Embryonic facial prominence (tissue), 1 donor: ENCODE results near the gene KBTBD13.
"Not testable (repeated sequence)": the region's sequence is repeated elsewhere in the genome, so short reads cannot be mapped to it uniquely, and the experiment has no call there.

Experiments
- DNase-seq: peaks from one replicate; pipeline ENCODE4 v3.0.0-alpha.2; 2016; ENCODE audit errors: extremely low spot score

Gene KBTBD13

GRCh38 chr15:65069179-65069578, 7.4 kb upstream of the KBTBD13 start:
- DNase-seq = no peak

GRCh38 chr15:65069779-65070546, 6.6 kb upstream of the KBTBD13 start:
- DNase-seq = no peak

- DNase-seq = no peak
These were observed 5.2 kb upstream of the KBTBD13 start for GRCh38 chr15:65071381-65071811.

- DNase-seq = no peak
These were observed 4.5 kb upstream of the KBTBD13 start for GRCh38 chr15:65072027-65072426.

GRCh38 chr15:65072617-65073016, 3.9 kb upstream of the KBTBD13 start:
- DNase-seq = no peak

- not testable (repeated sequence) for DNase-seq
These were observed 1.6 kb upstream of the KBTBD13 start for GRCh38 chr15:65074946-65075345.

GRCh38 chr15:65075607-65076395, 745 bp upstream of the KBTBD13 start:
- DNase-seq = not testable (repeated sequence)

GRCh38 chr15:65077291-65077980, 890 bp downstream of the KBTBD13 start:
- no peak for DNase-seq

GRCh38 chr15:65077981-65078352, 1.4 kb downstream of the KBTBD13 start:
- DNase-seq = no peak

GRCh38 chr15:65079580-65079979, 3.0 kb downstream of the KBTBD13 start:
- no peak for DNase-seq

- no peak for DNase-seq
These were observed 4.7 kb downstream of the KBTBD13 start for GRCh38 chr15:65081270-65081669.

- DNase-seq = no peak
These were observed 5.2 kb downstream of the KBTBD13 start for GRCh38 chr15:65081758-65082157.

GRCh38 chr15:65082303-65082953, 5.9 kb downstream of the KBTBD13 start:
- DNase-seq = no peak

- no peak for DNase-seq
These were observed 6.7 kb downstream of the KBTBD13 start for GRCh38 chr15:65083262-65083701.

GRCh38 chr15:65084500-65085206, 8.1 kb downstream of the KBTBD13 start:
- DNase-seq = no peak

GRCh38 chr15:65085207-65085753, 8.7 kb downstream of the KBTBD13 start:
- DNase-seq = no peak

GRCh38 chr15:65085990-65086679, 9.6 kb downstream of the KBTBD13 start:
- no peak for DNase-seq

GRCh38 chr15:65086680-65087111, 10.2 kb downstream of the KBTBD13 start:
- DNase-seq = no peak

- no peak for DNase-seq
These were observed 10.9 kb downstream of the KBTBD13 start for GRCh38 chr15:65087411-65087810.
